ENCODE measurements around the gene TRPM8.

The TRPM8 gene

DNA sequence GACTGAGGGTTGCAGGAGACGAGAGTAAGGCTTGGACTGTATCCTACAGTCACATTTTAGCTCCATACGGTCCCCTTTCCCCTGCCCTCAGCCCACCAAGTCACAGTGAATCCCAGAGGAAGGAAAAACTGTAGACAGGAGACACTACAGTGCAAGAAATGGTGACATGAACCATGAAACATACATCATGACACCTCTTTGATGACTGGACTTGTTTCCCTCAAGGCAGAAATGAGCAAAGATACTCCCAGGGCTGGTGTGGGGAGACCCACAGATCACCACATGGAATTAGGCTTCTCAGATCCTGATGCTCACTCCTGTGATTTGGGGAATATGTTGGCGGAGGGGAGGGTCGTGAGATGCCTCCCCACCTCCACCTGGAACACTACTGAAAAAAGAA is 85.1 kb downstream of the TRPM8 start:
- Histone ChIP-seq H3K4me3 (no peak overlapping the region), H3K36me3 (ENCODE audit: insufficient read depth, low read length) (no peaks in the 10 kb centered on the region), H3K27ac (no peak overlapping the region), H3K9me3 (ENCODE audit: low read depth, low read length) (no peaks in the 10 kb centered on the region), H3K9ac (ENCODE audit: insufficient read length) (no peak overlapping the region)
- TF ChIP-seq EZH2 (IDR thresholded peaks at IDR 0.05) (no peak), FOXP2 (optimal IDR thresholded peaks at IDR 0.05; ENCODE audit: control extremely low read depth, extremely low read length, insufficient read depth) (no peak), POLR2AphosphoS5 (IDR thresholded peaks at IDR 0.05; ENCODE audit: borderline replicate concordance, low read depth, low read length) (no peak)
- DNase-seq (ENCODE audit: low read depth, low spot score) = no peak

DNA sequence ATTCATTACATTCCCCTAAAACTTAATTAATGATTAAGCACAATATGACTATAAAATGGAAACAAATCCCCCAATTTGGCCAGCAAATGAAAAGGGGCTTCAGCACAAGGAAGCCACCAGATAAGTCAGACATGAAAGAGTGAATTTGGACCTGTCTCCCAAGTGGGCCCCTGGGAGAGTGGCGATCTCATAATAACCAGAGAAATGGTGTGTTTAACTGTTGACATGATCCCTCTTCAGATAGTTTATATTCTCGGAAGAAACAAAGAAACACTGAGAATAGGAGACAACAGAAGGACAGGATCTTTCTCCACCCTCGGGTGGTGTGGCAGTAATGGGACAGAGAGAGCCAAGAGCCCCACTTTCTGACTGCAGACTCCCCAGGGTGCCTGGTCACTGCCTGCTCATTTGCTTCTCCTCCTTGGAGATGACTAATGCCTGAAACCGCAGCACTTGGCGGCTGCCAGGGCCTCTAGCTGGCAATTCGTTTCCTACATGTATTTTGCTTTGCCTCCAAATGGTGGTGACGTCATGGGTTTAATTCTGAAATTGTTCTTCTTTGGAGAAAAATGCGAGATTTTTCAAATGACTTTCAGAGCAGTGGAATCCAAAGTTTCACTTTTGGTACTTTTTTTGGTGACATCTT is 86.9 kb downstream of the TRPM8 start:
- H3K4me3 ChIP-seq = peak overlapping the region; percentile 37
- no peaks in the 10 kb centered on the region for H3K36me3 ChIP-seq (ENCODE audit: insufficient read depth, low read length)
- no peak overlapping the region for H3K27ac ChIP-seq
- no peak overlapping the region for H3K9ac ChIP-seq (ENCODE audit: insufficient read length)
- TF ChIP-seq POLR2AphosphoS5 (IDR thresholded peaks at IDR 0.05; ENCODE audit: borderline replicate concordance, low read depth, low read length) = no peak
- no peak for TF ChIP-seq EZH2 (IDR thresholded peaks at IDR 0.05)
- TF ChIP-seq FOXP2 (optimal IDR thresholded peaks at IDR 0.05; ENCODE audit: control extremely low read depth, extremely low read length, insufficient read depth) = no peak
- peak; percentile 44 for DNase-seq (ENCODE audit: low read depth, low spot score)
- no peaks in the 10 kb centered on the region for H3K9me3 ChIP-seq (ENCODE audit: low read depth, low read length)

- Histone ChIP-seq H3K9me3 (ENCODE audit: low read depth, low read length) (no peaks in the 10 kb centered on the region), H3K36me3 (ENCODE audit: insufficient read depth, low read length) (no peaks in the 10 kb centered on the region), H3K27ac (no peak overlapping the region), H3K9ac (ENCODE audit: insufficient read length) (no peak overlapping the region), H3K4me3 (no peak overlapping the region)
- DNase-seq (ENCODE audit: low read depth, low spot score) = no peak
- TF ChIP-seq FOXP2 (optimal IDR thresholded peaks at IDR 0.05; ENCODE audit: control extremely low read depth, extremely low read length, insufficient read depth) (no peak), POLR2AphosphoS5 (IDR thresholded peaks at IDR 0.05; ENCODE audit: borderline replicate concordance, low read depth, low read length) (no peak), EZH2 (IDR thresholded peaks at IDR 0.05) (no peak)
Measured at GRCh38 chr2:234005126-234005525, 88.0 kb downstream of the TRPM8 start.

GRCh38 chr2:234006501-234006900 is 89.3 kb downstream of the TRPM8 start:
- Histone ChIP-seq H3K9ac (ENCODE audit: insufficient read length) (no peak overlapping the region), H3K36me3 (ENCODE audit: insufficient read depth, low read length) (no peaks in the 10 kb centered on the region; the same call in 1 of the 2 replicates), H3K4me3 (no peak overlapping the region), H3K9me3 (ENCODE audit: low read depth, low read length) (no peaks in the 10 kb centered on the region), H3K27ac (no peak overlapping the region)
- TF ChIP-seq FOXP2 (optimal IDR thresholded peaks at IDR 0.05; ENCODE audit: control extremely low read depth, extremely low read length, insufficient read depth) (no peak), EZH2 (IDR thresholded peaks at IDR 0.05) (no peak), POLR2AphosphoS5 (IDR thresholded peaks at IDR 0.05; ENCODE audit: borderline replicate concordance, low read depth, low read length) (no peak)
- no peak for DNase-seq (ENCODE audit: low read depth, low spot score)

DNA sequence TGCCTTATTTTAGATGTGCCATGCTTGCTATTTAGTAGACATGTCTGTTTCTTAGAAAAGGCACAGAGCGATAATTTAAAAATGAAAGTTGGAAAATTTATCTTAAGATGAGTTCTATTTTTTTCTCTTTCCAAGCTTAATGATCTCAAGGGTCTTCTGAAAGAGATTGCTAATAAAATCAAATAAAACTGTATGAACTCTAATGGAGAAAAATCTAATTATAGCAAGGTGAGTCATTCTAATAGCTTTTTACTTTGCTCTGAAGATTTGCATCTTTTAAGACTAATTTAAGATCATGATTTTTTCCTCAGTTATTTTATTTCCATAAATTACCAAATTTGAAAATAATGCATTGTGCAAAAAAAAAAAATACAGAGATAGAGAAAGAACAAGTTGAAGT is 97.3 kb downstream of the TRPM8 start:
- DNase-seq (ENCODE audit: low read depth, low spot score) = no peak
- Histone ChIP-seq H3K9ac (ENCODE audit: insufficient read length) (no peak overlapping the region), H3K4me3 (no peak overlapping the region), H3K27ac (no peak overlapping the region), H3K9me3 (ENCODE audit: low read depth, low read length) (no peaks in the 10 kb centered on the region), H3K36me3 (ENCODE audit: insufficient read depth, low read length) (no peaks in the 10 kb centered on the region; the same call in 1 of the 2 replicates)
- TF ChIP-seq FOXP2 (optimal IDR thresholded peaks at IDR 0.05; ENCODE audit: control extremely low read depth, extremely low read length, insufficient read depth) (no peak), EZH2 (IDR thresholded peaks at IDR 0.05) (no peak), POLR2AphosphoS5 (IDR thresholded peaks at IDR 0.05; ENCODE audit: borderline replicate concordance, low read depth, low read length) (no peak)

GRCh38 chr2:234015861-234016260 is 98.7 kb downstream of the TRPM8 start:
- DNase-seq (ENCODE audit: low read depth, low spot score) = no peak
- no peak overlapping the region for H3K4me3 ChIP-seq
- H3K27ac ChIP-seq = no peak overlapping the region
- no peaks in the 10 kb centered on the region for H3K9me3 ChIP-seq (ENCODE audit: low read depth, low read length)
- H3K36me3 ChIP-seq (ENCODE audit: insufficient read depth, low read length) = no peaks in the 10 kb centered on the region
- no peak for TF ChIP-seq FOXP2 (optimal IDR thresholded peaks at IDR 0.05; ENCODE audit: control extremely low read depth, extremely low read length, insufficient read depth)
- TF ChIP-seq POLR2AphosphoS5 (IDR thresholded peaks at IDR 0.05; ENCODE audit: borderline replicate concordance, low read depth, low read length) = no peak
- TF ChIP-seq EZH2 (IDR thresholded peaks at IDR 0.05) = no peak
- H3K9ac ChIP-seq (ENCODE audit: insufficient read length) = no peak overlapping the region

GRCh38 chr2:234019896-234020295 is 102.7 kb downstream of the TRPM8 start:
- TF ChIP-seq EZH2 (IDR thresholded peaks at IDR 0.05) (no peak), POLR2AphosphoS5 (IDR thresholded peaks at IDR 0.05; ENCODE audit: borderline replicate concordance, low read depth, low read length) (no peak), FOXP2 (optimal IDR thresholded peaks at IDR 0.05; ENCODE audit: control extremely low read depth, extremely low read length, insufficient read depth) (no peak)
- Histone ChIP-seq H3K36me3 (ENCODE audit: insufficient read depth, low read length) (no peaks in the 10 kb centered on the region), H3K27ac (no peak overlapping the region), H3K9ac (ENCODE audit: insufficient read length) (no peak overlapping the region), H3K4me3 (no peak overlapping the region), H3K9me3 (ENCODE audit: low read depth, low read length) (no peaks in the 10 kb centered on the region)
- DNase-seq (ENCODE audit: low read depth, low spot score) = no peak

- Histone ChIP-seq H3K36me3 (ENCODE audit: insufficient read depth, low read length) (no peaks in the 10 kb centered on the region), H3K27ac (no peak overlapping the region), H3K9ac (ENCODE audit: insufficient read length) (no peak overlapping the region), H3K4me3 (no peak overlapping the region), H3K9me3 (ENCODE audit: low read depth, low read length) (no peaks in the 10 kb centered on the region)
- TF ChIP-seq EZH2 (IDR thresholded peaks at IDR 0.05) (no peak), POLR2AphosphoS5 (IDR thresholded peaks at IDR 0.05; ENCODE audit: borderline replicate concordance, low read depth, low read length) (no peak), FOXP2 (optimal IDR thresholded peaks at IDR 0.05; ENCODE audit: control extremely low read depth, extremely low read length, insufficient read depth) (no peak)
- DNase-seq (ENCODE audit: low read depth, low spot score) = no peak
Measured at GRCh38 chr2:234020332-234020731, 103.2 kb downstream of the TRPM8 start.

- Histone ChIP-seq H3K4me3 (no peak overlapping the region), H3K9ac (ENCODE audit: insufficient read length) (no peak overlapping the region), H3K9me3 (ENCODE audit: low read depth, low read length) (no peaks in the 10 kb centered on the region), H3K36me3 (ENCODE audit: insufficient read depth, low read length) (no peaks in the 10 kb centered on the region), H3K27ac (no peak overlapping the region)
- TF ChIP-seq FOXP2 (optimal IDR thresholded peaks at IDR 0.05; ENCODE audit: control extremely low read depth, extremely low read length, insufficient read depth) (no peak), EZH2 (IDR thresholded peaks at IDR 0.05) (no peak), POLR2AphosphoS5 (IDR thresholded peaks at IDR 0.05; ENCODE audit: borderline replicate concordance, low read depth, low read length) (no peak)
- no peak for DNase-seq (ENCODE audit: low read depth, low spot score)
Measured at GRCh38 chr2:234022424-234022823, 105.3 kb downstream of the TRPM8 start.
